ENCODE results near the gene DYRK1B. TPM values are rescaled to one million over a fixed set of nuclear protein-coding genes. Genes with fewer than 3 reads are reported as not detected.

The DYRK1B gene
- total RNA-seq, 1 donor from 2014 or later = 31.4 TPM

DNA sequence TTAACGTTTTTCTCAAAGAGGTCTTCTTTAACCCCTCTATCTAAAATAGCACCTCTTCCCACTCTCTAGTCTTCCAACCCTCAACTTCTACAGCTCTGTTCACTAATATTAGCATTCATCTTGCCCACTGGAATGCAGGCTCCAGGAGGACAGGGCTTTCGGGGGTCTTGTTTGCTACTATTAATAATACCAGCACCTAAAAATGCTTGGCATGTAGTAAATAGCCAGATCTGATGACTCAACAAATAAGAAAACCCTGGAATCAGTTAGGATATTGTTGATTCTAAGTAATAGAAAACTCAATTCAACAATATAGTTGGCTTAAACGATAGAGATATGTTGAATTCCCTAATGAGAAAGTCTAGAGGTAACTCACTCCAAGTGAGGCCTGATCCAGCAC, 14.2 kb downstream of the DYRK1B start:
- no peak overlapping the region for H3K27ac ChIP-seq (ENCODE audit: low read depth, low read length)
- Mint-ChIP-seq H3K4me1 (ENCODE audit: low read depth, unreplicated experiment) (peaks cover 3% of the 10 kb centered on the region), H3K27ac (ENCODE audit: unreplicated experiment) (no peak overlapping the region), H3K4me3 (ENCODE audit: unreplicated experiment) (no peak overlapping the region), H3K9me3 (ENCODE audit: unreplicated experiment) (no peaks in the 10 kb centered on the region), H3K27me3 (ENCODE audit: low read depth, unreplicated experiment) (no peaks in the 10 kb centered on the region), H3K36me3 (ENCODE audit: low read depth, unreplicated experiment) (peaks cover 6% of the 10 kb centered on the region)
- no peaks in the 10 kb centered on the region for H3K9me3 ChIP-seq (ENCODE audit: insufficient read depth, low read depth, low read length)
- H4K20me1 ChIP-seq (ENCODE audit: insufficient read depth, low read length) = no peaks in the 10 kb centered on the region
- FAIRE-seq (no peak), DNase-seq (ENCODE audit: low read depth) (no peak)
- H3K36me3 ChIP-seq (ENCODE audit: insufficient read depth, low read length) = no peaks in the 10 kb centered on the region
- H3K4me1 ChIP-seq (ENCODE audit: insufficient read depth, low read length) = peaks cover 5% of the 10 kb centered on the region
- H3K27me3 ChIP-seq (ENCODE audit: insufficient read depth, low read length) = no peaks in the 10 kb centered on the region
- no peak overlapping the region for H3K4me3 ChIP-seq (ENCODE audit: insufficient read depth, low read depth, low read length)
- TF ChIP-seq EZH2 (IDR thresholded peaks at IDR 0.05; ENCODE audit: insufficient read depth, low read length) (no peak), CTCF (IDR thresholded peaks at IDR 0.05; ENCODE audit: insufficient read depth, low read depth, low read length) (no peak)
- no peak overlapping the region for H3K9ac ChIP-seq (ENCODE audit: low read length)
- H3K79me2 ChIP-seq (ENCODE audit: insufficient read depth, low read length) = peaks cover 9% of the 10 kb centered on the region
- no peak overlapping the region for H3K4me2 ChIP-seq (ENCODE audit: low read length)
- H2AFZ ChIP-seq (ENCODE audit: low read depth, low read length) = no peak overlapping the region

GRCh38 chr19:39818626-39819097, 15.3 kb downstream of the DYRK1B start:
- H4K20me1 ChIP-seq (ENCODE audit: insufficient read depth, low read length) = no peaks in the 10 kb centered on the region
- H2AFZ ChIP-seq (ENCODE audit: low read depth, low read length) = no peak overlapping the region
- no peaks in the 10 kb centered on the region for H3K36me3 ChIP-seq (ENCODE audit: insufficient read depth, low read length)
- H3K36me3 Mint-ChIP-seq (ENCODE audit: low read depth, unreplicated experiment) = peaks cover 6% of the 10 kb centered on the region
- H3K9me3 Mint-ChIP-seq (ENCODE audit: unreplicated experiment) = no peaks in the 10 kb centered on the region
- FAIRE-seq (no peak), DNase-seq (ENCODE audit: low read depth) (no peak)
- no peak overlapping the region for H3K9ac ChIP-seq (ENCODE audit: low read length)
- peaks cover 3% of the 10 kb centered on the region for H3K79me2 ChIP-seq (ENCODE audit: insufficient read depth, low read length)
- H3K4me1 ChIP-seq (ENCODE audit: insufficient read depth, low read length) = peaks cover 3% of the 10 kb centered on the region
- no peak overlapping the region for H3K4me2 ChIP-seq (ENCODE audit: low read length)
- H3K9me3 ChIP-seq (ENCODE audit: insufficient read depth, low read depth, low read length) = no peaks in the 10 kb centered on the region
- no peak overlapping the region for H3K27ac Mint-ChIP-seq (ENCODE audit: unreplicated experiment)
- H3K4me1 Mint-ChIP-seq (ENCODE audit: low read depth, unreplicated experiment) = peaks cover 3% of the 10 kb centered on the region
- no peaks in the 10 kb centered on the region for H3K27me3 ChIP-seq (ENCODE audit: insufficient read depth, low read length)
- TF ChIP-seq EZH2 (IDR thresholded peaks at IDR 0.05; ENCODE audit: insufficient read depth, low read length) = no peak
- no peak for TF ChIP-seq CTCF (IDR thresholded peaks at IDR 0.05; ENCODE audit: insufficient read depth, low read depth, low read length)
- no peak overlapping the region for H3K4me3 Mint-ChIP-seq (ENCODE audit: unreplicated experiment)
- H3K4me3 ChIP-seq (ENCODE audit: insufficient read depth, low read depth, low read length) = no peak overlapping the region
- no peak overlapping the region for H3K27ac ChIP-seq (ENCODE audit: low read depth, low read length)
- H3K27me3 Mint-ChIP-seq (ENCODE audit: low read depth, unreplicated experiment) = no peaks in the 10 kb centered on the region

DNA sequence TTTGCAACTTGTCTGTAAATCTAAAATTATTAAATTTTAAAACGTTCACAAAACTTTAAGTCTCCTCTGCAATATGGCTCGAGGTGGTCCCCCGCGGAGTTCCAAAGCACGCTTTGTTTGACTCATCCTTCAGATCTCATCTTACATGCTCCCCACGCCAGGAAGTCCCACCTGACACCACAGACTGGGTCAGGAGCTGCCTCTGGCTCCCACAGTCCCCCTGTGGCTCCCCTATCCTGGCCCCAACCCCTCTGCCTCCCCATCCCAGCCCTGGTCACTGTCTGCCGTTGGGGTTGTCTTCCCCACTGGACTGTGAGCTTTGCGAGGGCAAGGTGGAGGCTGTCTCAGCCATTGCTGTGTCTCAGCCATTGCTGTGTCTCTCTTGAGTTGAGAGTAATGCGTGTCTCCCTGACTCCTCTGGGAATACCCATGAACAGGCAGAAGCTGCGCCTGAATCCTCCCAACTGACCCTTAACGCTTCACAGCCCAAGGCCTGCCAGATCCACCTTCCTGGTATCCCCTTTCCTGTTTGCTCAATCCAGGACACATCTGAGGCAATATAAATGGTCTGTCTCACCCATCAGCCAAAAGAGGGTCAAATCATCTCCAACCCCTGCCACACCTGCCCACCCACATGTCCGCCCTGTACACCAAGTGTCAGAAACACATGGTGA, 15.9 kb downstream of the DYRK1B start:
- Histone ChIP-seq H3K27me3 (ENCODE audit: insufficient read depth, low read length) (no peaks in the 10 kb centered on the region), H2AFZ (ENCODE audit: low read depth, low read length) (no peak overlapping the region), H3K27ac (ENCODE audit: low read depth, low read length) (no peak overlapping the region), H3K4me3 (ENCODE audit: insufficient read depth, low read depth, low read length) (no peak overlapping the region), H3K4me2 (ENCODE audit: low read length) (no peak overlapping the region), H3K9me3 (ENCODE audit: insufficient read depth, low read depth, low read length) (no peaks in the 10 kb centered on the region), H3K36me3 (ENCODE audit: insufficient read depth, low read length) (no peaks in the 10 kb centered on the region), H3K4me1 (ENCODE audit: insufficient read depth, low read length) (no peaks in the 10 kb centered on the region), H3K9ac (ENCODE audit: low read length) (no peak overlapping the region), H3K79me2 (ENCODE audit: insufficient read depth, low read length) (no peaks in the 10 kb centered on the region), H4K20me1 (ENCODE audit: insufficient read depth, low read length) (peaks cover 4% of the 10 kb centered on the region)
- H3K4me1 Mint-ChIP-seq (ENCODE audit: low read depth, unreplicated experiment) = peaks cover 3% of the 10 kb centered on the region
- peak overlapping the region; percentile 58 for H3K27ac Mint-ChIP-seq (ENCODE audit: unreplicated experiment)
- H3K4me3 Mint-ChIP-seq (ENCODE audit: unreplicated experiment) = no peak overlapping the region
- DNase-seq (ENCODE audit: low read depth) (no peak), FAIRE-seq (no peak)
- TF ChIP-seq EZH2 (IDR thresholded peaks at IDR 0.05; ENCODE audit: insufficient read depth, low read length) = no peak
- TF ChIP-seq CTCF (IDR thresholded peaks at IDR 0.05; ENCODE audit: insufficient read depth, low read depth, low read length) = no peak
- no peaks in the 10 kb centered on the region for H3K9me3 Mint-ChIP-seq (ENCODE audit: unreplicated experiment)
- peaks cover 6% of the 10 kb centered on the region for H3K36me3 Mint-ChIP-seq (ENCODE audit: low read depth, unreplicated experiment)
- H3K27me3 Mint-ChIP-seq (ENCODE audit: low read depth, unreplicated experiment) = no peaks in the 10 kb centered on the region

All from astrocyte (in vitro differentiated cells and primary cell).